ENCODE data around the gene CRIP3.
A peak's percentile ranks its signal among the peaks of the same experiment; 100 is the strongest.
"Not testable (repeated sequence)": the region's sequence is repeated elsewhere in the genome, so short reads cannot be mapped to it uniquely, and the experiment has no call there.

The CRIP3 gene

GRCh38 chr6:43307451-43308100 lies 1.1 kb downstream of the CRIP3 start:
- DNase-seq (ENCODE audit: low spot score) (no peak), FAIRE-seq (no peak)

GRCh38 chr6:43306086-43306485 lies 2.5 kb downstream of the CRIP3 start:
- FAIRE-seq (no peak), DNase-seq (ENCODE audit: low spot score) (no peak)

DNA sequence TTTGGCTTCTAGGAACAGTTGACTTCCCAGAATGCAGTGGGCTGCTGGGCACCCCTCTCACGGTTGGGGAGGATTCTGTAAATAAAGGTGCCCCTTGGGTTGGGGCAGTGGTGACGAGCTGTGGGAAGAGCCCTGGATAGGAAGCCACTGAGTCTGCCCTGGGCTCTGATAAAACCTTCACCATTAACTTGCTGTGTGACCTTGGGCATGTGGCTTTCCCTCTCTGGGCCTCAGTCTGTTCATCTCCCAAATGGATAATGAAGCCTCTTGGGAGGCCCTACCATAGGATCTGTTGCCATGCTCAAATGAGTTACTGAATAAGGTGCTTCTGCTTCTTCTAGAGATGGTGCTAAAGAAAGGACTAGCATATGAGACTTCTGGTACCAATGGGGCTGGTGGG lies 3.7 kb downstream of the CRIP3 start:
- no peak for FAIRE-seq

GRCh38 chr6:43304361-43304760 lies 4.3 kb downstream of the CRIP3 start:
- no peak for FAIRE-seq

More for the DNA sequence above, 3.7 kb downstream of the CRIP3 start:
- no peak for DNase-seq (ENCODE audit: low spot score)

DNA sequence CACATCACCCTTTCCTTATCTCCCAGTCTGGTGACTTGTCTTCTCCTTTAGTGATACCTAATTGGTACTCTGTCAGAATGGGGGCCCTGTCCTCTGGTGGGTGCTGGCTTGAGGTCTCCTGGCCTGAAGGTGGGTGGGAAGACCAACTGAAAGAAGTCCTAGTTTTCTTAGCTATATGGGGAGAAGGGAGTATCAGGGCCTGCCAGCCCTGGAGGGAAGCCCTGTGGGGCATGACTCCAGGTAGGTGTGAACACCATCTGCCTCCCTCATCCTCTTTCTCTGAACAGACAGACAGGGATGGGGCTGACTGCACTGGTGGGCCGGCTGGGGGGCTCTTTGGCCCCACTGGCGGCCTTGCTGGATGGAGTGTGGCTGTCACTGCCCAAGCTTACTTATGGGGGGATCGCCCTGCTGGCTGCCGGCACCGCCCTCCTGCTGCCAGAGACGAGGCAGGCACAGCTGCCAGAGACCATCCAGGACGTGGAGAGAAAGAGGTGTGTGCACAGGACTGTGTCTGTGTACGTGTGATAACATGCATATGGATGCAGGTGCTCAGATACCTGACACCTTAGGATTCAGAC lies 4.8 kb downstream of the CRIP3 start:
- FAIRE-seq, result no peak
- no peak for DNase-seq (ENCODE audit: low spot score)

More at GRCh38 chr6:43304361-43304760, 4.3 kb downstream of the CRIP3 start:
- DNase-seq (ENCODE audit: low spot score), result no peak

DNA sequence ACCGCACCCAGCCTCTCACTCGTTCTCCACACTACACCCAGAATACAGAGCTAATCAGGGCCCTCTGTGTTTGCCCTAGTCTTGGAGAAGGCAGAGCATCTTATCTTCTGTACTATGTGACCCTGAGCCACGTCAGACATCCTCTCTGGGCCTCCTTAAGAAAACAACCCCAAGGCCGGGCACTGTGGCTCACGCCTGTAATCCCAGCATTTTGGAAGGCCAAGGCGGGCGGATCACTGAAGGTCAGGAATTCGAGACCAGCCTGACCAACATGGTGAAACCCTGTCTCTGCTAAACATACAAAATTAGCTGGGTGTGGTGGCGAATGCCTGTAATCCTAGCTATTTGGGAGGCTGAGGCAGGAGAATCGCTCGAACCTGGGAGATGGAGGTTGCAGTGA lies 5.6 kb downstream of the CRIP3 start:
- not testable (repeated sequence) for FAIRE-seq; DNase-seq (ENCODE audit: low spot score)

GRCh38 chr6:43302126-43302525 lies 6.5 kb downstream of the CRIP3 start:
- FAIRE-seq (no peak), DNase-seq (ENCODE audit: low spot score) (no peak)

DNA sequence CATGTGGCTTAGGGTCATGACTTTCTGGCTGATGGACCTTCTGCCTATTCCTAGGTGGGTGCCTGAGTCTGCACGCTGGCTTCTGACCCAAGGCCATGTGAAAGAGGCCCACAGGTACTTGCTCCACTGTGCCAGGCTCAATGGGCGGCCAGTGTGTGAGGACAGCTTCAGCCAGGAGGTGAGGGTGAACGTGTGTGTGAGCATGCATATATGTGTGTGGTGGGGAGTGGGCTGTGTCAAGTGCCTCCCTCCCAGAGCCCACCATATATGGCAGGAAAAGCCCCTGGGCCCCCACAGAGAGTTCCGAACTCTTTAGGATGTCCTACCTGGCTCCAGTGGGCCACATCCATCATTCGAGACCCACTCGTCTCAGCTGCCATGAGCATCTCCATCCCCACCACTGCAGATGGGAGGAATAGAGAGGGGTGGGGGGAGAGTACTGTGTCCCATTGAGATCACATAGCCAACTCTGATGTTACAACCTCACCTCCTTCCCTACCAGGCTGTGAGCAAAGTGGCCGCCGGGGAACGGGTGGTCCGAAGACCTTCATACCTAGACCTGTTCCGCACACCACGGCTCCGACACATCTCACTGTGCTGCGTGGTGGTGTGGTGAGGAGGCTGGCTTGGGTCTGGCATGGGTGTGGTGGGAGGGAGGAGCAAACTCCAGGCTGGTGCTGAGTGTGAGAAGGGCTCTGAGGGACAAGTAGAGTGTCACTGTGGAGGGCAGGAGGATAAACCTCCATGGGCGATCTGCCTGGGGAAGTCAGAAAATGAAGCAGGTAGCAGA lies 7.3 kb downstream of the CRIP3 start:
- DNase-seq (ENCODE audit: low spot score) (no peak), FAIRE-seq (no peak)

DNA sequence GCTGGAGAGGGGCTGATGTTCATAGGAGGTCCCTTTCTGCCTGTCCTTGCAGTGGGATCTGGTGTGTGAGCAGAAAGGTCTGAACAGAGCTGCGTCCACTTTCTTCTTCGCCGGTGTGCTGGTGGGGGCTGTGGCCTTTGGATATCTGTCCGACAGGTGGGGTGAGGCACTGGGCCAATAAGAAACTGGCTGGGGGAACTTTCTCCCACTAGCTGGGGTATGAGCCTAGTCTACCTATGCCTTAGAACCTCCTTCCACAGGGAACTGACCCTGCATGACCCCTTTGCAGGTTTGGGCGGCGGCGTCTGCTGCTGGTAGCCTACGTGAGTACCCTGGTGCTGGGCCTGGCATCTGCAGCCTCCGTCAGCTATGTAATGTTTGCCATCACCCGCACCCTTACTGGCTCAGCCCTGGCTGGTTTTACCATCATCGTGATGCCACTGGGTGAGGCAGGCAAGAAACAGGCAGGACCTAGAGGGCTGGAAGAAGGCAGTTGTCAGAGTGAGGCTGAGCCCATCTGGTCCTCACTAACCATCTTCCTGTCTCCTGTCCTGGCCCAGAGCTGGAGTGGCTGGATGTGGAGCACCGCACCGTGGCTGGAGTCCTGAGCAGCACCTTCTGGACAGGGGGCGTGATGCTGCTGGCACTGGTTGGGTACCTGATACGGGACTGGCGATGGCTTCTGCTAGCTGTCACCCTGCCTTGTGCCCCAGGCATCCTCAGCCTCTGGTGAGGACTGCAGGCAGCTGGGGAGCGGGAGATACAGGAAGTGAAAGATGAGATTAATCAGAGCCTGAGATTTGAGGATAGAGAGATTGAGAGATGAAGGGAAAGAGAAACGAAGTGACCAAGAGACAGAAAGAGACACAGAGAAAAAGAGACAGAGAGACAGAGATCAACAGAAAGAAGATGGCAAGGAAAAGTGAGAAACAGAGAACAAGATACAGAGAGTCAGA lies 9.0 kb downstream of the CRIP3 start:
- DNase-seq (ENCODE audit: low spot score) (no peak), FAIRE-seq (no peak)

DNA sequence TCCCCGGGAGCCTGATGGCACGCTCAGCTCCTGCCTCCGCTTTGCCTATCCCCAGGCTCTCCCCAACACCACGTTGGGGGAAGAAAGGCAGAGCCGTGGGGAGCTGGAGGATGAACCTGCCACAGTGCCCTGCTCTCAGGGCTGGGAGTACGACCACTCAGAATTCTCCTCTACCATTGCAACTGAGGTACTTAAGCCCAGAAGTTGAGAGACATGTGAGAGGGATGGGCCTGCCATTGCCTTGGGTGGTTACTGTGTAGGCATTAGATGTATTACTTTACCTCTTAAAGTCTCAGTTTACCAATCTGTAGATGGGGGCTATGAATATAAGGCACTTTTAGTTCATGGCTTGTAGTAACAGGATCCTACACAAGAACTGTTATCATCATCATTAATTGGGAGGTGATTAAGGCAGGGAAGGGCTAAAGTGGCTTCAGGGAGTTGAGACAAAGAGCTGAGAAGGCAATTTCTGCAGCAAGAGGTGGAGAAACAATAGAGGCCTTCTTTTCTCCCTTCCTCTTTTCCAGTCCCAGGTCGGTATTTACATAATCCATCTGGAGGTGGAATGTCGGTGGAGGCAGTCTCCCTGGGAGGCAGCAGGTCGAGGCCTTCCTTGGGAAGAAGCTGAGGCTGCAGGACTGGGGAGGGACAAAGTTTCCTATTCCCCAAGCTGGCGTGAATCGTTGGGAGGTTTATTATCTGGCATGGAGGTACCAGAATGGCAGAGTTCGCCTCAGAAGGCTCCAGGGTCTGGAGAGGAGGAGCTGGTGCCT lies 9.9 kb downstream of the CRIP3 start:
- no peak for FAIRE-seq
- DNase-seq (ENCODE audit: low spot score), result no peak

GRCh38 chr6:43297644-43298564 lies 10.7 kb downstream of the CRIP3 start, which contains the start of gene SLC22A7:
SLC22A7 (plus strand) TSS chr6:43298260; CDS start chr6:43298359, 99 bp downstream.
- FAIRE-seq, result no peak

GRCh38 chr6:43296780-43297497 lies 11.7 kb downstream of the CRIP3 start:
- FAIRE-seq, result no peak
- no peak for DNase-seq (ENCODE audit: low spot score)

More at GRCh38 chr6:43297644-43298564, 10.7 kb downstream of the CRIP3 start, which contains the start of gene SLC22A7:
- no peak for DNase-seq (ENCODE audit: low spot score)

GRCh38 chr6:43295456-43295855 lies 13.2 kb downstream of the CRIP3 start:
- FAIRE-seq, result no peak
- peak; percentile 29 for DNase-seq (ENCODE audit: low spot score)

- no peak for FAIRE-seq
These were observed 14.1 kb downstream of the CRIP3 start for GRCh38 chr6:43294536-43294935.

DNA sequence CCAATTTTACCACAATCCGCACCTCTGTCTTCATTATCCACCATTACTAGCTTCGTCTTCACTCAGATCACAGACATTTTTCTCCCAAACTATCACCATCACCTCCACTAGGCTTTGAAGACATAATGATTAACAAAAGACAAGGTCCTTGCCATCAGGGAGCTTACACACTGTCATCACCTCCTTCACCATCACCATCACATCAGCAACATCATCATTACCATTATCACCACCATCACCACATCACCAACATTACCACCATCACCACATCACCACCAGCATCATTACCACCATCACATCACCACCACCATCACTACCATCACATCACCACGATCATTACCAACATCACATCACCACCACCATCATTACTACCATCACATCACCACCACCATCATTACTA lies 14.9 kb downstream of the CRIP3 start:
- FAIRE-seq, result no peak
- DNase-seq (ENCODE audit: low spot score), result no peak

More at GRCh38 chr6:43294536-43294935, 14.1 kb downstream of the CRIP3 start:
- DNase-seq (ENCODE audit: low spot score), result no peak

GRCh38 chr6:43292763-43293318 lies 15.8 kb downstream of the CRIP3 start:
- DNase-seq (ENCODE audit: low spot score) (no peak), FAIRE-seq (no peak)

DNA sequence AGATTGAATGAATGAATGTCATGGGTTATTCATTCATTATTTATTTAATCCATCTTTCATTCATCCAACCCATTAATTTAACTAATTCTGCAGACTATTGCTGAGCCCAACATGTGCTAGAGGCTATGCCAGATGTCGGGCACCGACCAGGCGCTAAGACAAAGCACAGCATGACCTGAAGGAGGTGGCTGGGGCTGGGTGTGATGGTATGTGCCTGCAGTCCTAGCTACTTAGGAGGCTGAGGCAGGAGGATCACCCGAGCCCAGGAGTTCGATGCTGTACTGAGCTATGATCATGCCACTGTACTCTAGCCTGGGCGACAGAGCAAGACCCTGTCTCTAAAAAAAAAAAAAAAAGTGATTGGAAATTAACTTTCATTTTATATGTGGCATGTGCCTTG lies 16.3 kb downstream of the CRIP3 start:
- no peak for FAIRE-seq
- DNase-seq (ENCODE audit: low spot score), result no peak

DNA sequence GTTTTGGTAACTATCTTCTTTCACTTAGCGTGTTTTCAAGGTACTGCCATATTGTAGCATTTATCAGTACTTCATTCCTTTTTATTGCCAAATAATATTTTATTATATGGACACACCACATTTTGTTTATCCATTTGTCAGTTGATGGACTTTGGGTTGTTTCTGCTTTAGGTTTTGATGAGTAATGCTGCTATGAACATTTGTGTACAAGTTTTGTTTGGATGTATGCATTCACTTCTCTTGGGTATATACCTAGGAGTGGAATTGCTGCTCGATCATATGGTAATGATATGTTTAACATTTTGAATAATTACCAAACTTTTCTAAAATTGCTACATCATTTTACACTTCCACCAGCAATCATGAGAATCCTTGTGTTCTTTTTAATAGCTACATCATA lies 16.9 kb downstream of the CRIP3 start:
- DNase-seq (ENCODE audit: low spot score), result no peak
- no peak for FAIRE-seq
